OCI-LY3 (cell line): ENCODE data around the gene DEPDC5.

Experiments
- CTCF ChIP-seq: fragments of 200-600, 300-600 bp; sonication (generic); IDR thresholded peaks from 2 replicates; pipeline ENCODE4 v1.5.1; 2014; ENCODE audit warnings: antibody characterized with exemption, low read length, low read depth
- EZH2phosphoT487 ChIP-seq: fragments of 200-600 bp; shearing (Covaris generic); IDR thresholded peaks from 2 replicates; pipeline ENCODE4 v1.6.1; 2018; ENCODE audit warnings: antibody characterized with exemption, mixed run types, low read depth

- no peak for TF ChIP-seq EZH2phosphoT487
- no peak for TF ChIP-seq CTCF
These were observed 172.2 kb downstream of the DEPDC5 start for GRCh38 chr22:31926024-31926423.
